Glomerular visceral epithelial cell (primary cell): ENCODE data around the gene ENO2.

Experiments
- DNase-seq: peaks from one replicate; pipeline ENCODE4 v3.0.0-alpha.2; 2016; ENCODE audit errors: extremely low spot score

ENO2 gene

DNA sequence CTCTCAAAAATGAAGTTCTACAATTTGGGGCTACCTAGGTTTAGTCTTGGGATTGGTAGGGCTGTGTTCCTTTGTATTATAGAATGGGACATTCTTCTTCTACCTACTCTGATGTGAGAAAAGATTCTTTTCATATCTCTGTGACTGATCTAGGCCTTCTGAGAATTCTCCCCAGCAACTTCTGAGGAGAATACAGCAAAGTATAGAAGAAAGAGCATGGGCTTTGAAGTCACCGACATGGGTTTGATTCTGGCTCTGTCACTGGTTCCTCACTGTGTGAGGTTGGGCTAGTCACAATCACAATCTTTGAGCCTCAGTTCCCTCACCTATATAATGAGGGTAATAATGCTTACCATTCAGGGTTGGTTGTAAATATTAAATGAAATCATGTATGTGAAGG is 18.4 kb downstream of the ENO2 start:
- no peak for DNase-seq

- DNase-seq = no peak
Measured at GRCh38 chr12:6934110-6934509, 19.7 kb downstream of the ENO2 start.

GRCh38 chr12:6935371-6936193 is 21.2 kb downstream of the ENO2 start:
- no peak for DNase-seq

- no peak for DNase-seq
Measured at GRCh38 chr12:6936194-6936635, 21.8 kb downstream of the ENO2 start.

DNA sequence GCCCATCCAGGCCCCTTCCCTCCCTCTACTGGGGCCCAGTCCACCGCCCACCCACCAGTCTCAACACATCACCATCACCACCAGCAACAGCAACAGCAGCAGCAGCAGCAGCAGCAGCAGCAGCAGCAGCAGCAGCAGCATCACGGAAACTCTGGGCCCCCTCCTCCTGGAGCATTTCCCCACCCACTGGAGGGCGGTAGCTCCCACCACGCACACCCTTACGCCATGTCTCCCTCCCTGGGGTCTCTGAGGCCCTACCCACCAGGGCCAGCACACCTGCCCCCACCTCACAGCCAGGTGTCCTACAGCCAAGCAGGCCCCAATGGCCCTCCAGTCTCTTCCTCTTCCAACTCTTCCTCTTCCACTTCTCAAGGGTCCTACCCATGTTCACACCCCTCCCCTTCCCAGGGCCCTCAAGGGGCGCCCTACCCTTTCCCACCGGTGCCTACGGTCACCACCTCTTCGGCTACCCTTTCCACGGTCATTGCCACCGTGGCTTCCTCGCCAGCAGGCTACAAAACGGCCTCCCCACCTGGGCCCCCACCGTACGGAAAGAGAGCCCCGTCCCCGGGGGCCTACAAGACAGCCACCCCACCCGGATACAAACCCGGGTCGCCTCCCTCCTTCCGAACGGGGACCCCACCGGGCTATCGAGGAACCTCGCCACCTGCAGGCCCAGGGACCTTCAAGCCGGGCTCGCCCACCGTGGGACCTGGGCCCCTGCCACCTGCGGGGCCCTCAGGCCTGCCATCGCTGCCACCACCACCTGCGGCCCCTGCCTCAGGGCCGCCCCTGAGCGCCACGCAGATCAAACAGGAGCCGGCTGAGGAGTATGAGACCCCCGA is 22.5 kb downstream of the ENO2 start:
- DNase-seq = no peak

- peak; percentile 91 for DNase-seq
Measured at GRCh38 chr12:6937481-6938352, 23.3 kb downstream of the ENO2 start.

DNA sequence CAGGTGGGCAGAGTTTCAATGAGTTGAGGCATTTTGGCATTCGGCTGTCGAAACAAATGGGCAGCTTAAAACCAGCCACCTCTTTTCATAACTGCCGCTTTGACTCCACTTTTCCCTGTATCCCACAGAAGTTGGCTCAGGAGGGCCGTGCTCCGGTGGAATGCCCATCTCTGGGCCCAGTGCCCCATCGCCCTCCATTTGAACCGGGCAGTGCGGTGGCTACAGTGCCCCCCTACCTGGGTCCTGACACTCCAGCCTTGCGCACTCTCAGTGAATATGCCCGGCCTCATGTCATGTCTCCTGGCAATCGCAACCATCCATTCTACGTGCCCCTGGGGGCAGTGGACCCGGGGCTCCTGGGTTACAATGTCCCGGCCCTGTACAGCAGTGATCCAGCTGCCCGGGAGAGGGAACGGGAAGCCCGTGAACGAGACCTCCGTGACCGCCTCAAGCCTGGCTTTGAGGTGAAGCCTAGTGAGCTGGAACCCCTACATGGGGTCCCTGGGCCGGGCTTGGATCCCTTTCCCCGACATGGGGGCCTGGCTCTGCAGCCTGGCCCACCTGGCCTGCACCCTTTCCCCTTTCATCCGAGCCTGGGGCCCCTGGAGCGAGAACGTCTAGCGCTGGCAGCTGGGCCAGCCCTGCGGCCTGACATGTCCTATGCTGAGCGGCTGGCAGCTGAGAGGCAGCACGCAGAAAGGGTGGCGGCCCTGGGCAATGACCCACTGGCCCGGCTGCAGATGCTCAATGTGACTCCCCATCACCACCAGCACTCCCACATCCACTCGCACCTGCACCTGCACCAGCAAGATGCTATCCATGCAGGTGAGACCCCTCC is 24.2 kb downstream of the ENO2 start:
- DNase-seq = no peak

GRCh38 chr12:6939191-6939540 is 24.8 kb downstream of the ENO2 start:
- no peak for DNase-seq

- DNase-seq = no peak
Measured at GRCh38 chr12:6941267-6941666, 26.9 kb downstream of the ENO2 start.

DNA sequence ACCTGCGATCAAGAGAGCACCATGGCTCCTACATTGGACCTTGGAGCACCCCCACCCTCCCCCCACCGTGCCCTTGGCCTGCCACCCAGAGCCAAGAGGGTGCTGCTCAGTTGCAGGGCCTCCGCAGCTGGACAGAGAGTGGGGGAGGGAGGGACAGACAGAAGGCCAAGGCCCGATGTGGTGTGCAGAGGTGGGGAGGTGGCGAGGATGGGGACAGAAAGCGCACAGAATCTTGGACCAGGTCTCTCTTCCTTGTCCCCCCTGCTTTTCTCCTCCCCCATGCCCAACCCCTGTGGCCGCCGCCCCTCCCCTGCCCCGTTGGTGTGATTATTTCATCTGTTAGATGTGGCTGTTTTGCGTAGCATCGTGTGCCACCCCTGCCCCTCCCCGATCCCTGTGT is 27.4 kb downstream of the ENO2 start:
- no peak for DNase-seq

- peak; percentile 35 for DNase-seq
Measured at GRCh38 chr12:6942331-6942665, 27.9 kb downstream of the ENO2 start.

DNA sequence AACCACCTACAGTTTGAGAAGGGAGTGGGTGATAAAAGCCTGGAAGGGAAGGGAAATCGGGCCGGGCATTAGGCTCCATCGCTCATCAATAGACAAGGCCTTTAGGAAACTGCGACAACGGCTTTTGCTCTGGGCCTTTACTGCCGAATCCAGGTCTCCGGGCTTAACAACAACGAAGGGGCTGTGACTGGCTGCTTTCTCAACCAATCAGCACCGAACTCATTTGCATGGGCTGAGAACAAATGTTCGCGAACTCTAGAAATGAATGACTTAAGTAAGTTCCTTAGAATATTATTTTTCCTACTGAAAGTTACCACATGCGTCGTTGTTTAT is 29.0 kb downstream of the ENO2 start:
- DNase-seq = peak; percentile 86

DNA sequence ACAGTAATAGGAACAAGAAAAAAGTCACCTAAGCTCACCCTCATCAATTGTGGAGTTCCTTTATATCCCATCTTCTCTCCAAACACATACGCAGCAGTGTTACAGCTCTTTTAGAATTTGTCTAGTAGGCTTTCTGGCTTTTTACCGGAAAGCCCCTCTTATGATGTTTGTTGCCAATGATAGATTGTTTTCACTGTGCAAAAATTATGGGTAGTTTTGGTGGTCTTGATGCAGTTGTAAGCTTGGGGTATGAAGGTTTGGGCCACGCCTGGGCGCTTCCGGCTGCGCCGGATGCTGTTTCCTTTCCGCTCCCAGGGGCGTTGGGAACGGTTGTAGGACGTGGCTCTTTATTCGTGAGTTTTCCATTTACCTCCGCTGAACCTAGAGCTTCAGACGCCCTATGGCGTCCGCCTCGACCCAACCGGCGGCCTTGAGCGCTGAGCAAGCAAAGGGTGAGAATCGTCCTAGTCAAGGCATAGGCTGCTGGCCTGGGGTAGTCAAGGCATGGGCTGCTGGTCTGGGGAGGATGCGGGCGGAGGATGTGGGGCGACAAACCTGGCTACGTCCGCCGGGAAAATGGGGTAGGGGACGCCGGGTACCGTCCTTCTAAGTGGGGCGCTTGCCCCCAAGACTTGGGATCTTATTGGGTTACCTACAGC is 29.5 kb downstream of the ENO2 start, which contains the start of the genes C12orf57 and RNU7-1:
Gene C12orf57, plus strand, starts transcription at position 301 of the 659 bp plus-strand sequence. Its CDS starts 100 bp downstream, at position 401.
Gene RNU7-1, plus strand, starts transcription at position 95 of the 659 bp plus-strand sequence.
- DNase-seq = peak; percentile 92

GRCh38 chr12:6944381-6945186 is 30.2 kb downstream of the ENO2 start:
- peak; percentile 93 for DNase-seq

DNA sequence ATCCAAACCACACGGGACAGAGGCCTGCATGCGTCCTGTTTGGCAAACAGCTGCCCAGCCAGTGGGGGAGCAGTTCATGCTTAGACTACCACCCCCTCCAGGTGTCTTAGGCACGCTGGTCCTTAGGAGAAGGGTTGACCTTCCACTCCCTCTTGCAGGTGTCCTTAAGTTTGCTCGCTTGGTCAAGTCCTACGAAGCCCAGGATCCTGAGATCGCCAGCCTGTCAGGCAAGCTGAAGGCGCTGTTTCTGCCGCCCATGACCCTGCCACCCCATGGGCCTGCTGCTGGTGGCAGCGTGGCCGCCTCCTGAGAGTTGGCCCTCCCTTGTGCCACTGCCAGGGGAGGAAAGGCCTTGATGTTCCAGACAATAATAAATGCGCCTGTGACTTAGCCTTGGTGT is 31.2 kb downstream of the ENO2 start:
- no peak for DNase-seq

- peak; percentile 94 for DNase-seq
Measured at GRCh38 chr12:6946033-6946919, 31.9 kb downstream of the ENO2 start.

GRCh38 chr12:6946920-6947374 is 32.6 kb downstream of the ENO2 start:
- no peak for DNase-seq

- no peak for DNase-seq
Measured at GRCh38 chr12:6947615-6948014, 33.2 kb downstream of the ENO2 start.
